Neural cell (in vitro differentiated cells): ENCODE measurements around the gene DPYD. TPM values are rescaled to one million over a fixed set of nuclear protein-coding genes. Genes with fewer than 3 reads are reported as not detected.

Experiments used
- H2AFZ ChIP-seq: fragments of 200-600, 300-800 bp; sonication (generic), shearing (Covaris generic); 2 replicates; pipeline ENCODE4 v1.6.0; 2014; ENCODE audit warnings: low read depth, mild to moderate bottlenecking, antibody characterized with exemption, low read length, moderate library complexity
- H3F3A ChIP-seq: fragments of 200-600 bp; shearing (Covaris generic); 2 replicates; pipeline ENCODE4 v1.6.1; 2016; ENCODE audit warnings: mild to moderate bottlenecking, moderate library complexity, mixed read lengths, antibody characterized with exemption, low read length; ENCODE audit not compliant: insufficient read depth, poor library complexity, severe bottlenecking
- H3K27ac ChIP-seq: fragments of 200-600, 300-800 bp; sonication (generic), shearing (Covaris generic); 2 replicates; pipeline ENCODE4 v1.5.1; 2014; ENCODE audit warnings: mild to moderate bottlenecking, low read length, moderate library complexity
- H3K27me3 ChIP-seq: fragments of 300-800, 200-600 bp; sonication (generic), shearing (Covaris generic); 2 replicates; pipeline ENCODE4 v1.6.0; 2014; ENCODE audit warnings: mild to moderate bottlenecking, low read depth, low read length, moderate library complexity; ENCODE audit not compliant: insufficient read depth
- H3K36me3 ChIP-seq: fragments of 300-800, 200-600 bp; sonication (generic), shearing (Covaris generic); 2 replicates; pipeline ENCODE4 v1.5.1; 2014; ENCODE audit warnings: mild to moderate bottlenecking, antibody characterized with exemption, low read length, moderate library complexity; ENCODE audit not compliant: insufficient read depth
- H3K4me2 ChIP-seq: fragments of 300-800, 200-600 bp; sonication (generic), shearing (Covaris generic); 2 replicates; pipeline ENCODE4 v1.6.0; 2014; ENCODE audit warnings: mild to moderate bottlenecking, low read length
- H3K4me3 ChIP-seq: fragments of 300-800, 200-600 bp; sonication (generic), shearing (Covaris generic); 2 replicates; pipeline ENCODE4 v1.5.1; 2014; ENCODE audit warnings: mild to moderate bottlenecking, low read length, moderate library complexity
- H3K79me2 ChIP-seq: fragments of 200-600 bp; shearing (Covaris generic); replicated peaks from 2 replicates; pipeline ENCODE4 v1.6.0; 2014; ENCODE audit warnings: mild to moderate bottlenecking, low read length, moderate library complexity; ENCODE audit not compliant: insufficient read depth
- H3K9ac ChIP-seq: fragments of 300-800, 200-600 bp; sonication (generic), shearing (Covaris generic); 2 replicates; pipeline ENCODE4 v1.6.1; 2016; ENCODE audit warnings: mild to moderate bottlenecking, low read length, mixed read lengths
- H3K9me2 ChIP-seq: fragments of 200-600 bp; shearing (Covaris generic); 2 replicates; pipeline ENCODE4 v1.6.1; 2016; ENCODE audit warnings: mild to moderate bottlenecking, low read length, mixed read lengths; ENCODE audit not compliant: insufficient read depth
- H3K9me3 ChIP-seq: fragments of 200-600, 300-800 bp; sonication (generic), shearing (Covaris generic); 2 replicates; pipeline ENCODE4 v1.6.1; 2016; ENCODE audit warnings: mild to moderate bottlenecking, mixed run types, low read length, moderate library complexity, mixed read lengths
- H4K20me1 ChIP-seq: fragments of 200-600 bp; shearing (Covaris generic); 2 replicates; pipeline ENCODE4 v1.6.1; 2016; ENCODE audit warnings: mild to moderate bottlenecking, mixed run types; ENCODE audit not compliant: insufficient read depth
- CTCF ChIP-seq: fragments of 450-650 bp; IDR thresholded peaks from 2 replicates; pipeline ENCODE4 v1.5.1; 2014; ENCODE audit warnings: antibody characterized with exemption, mild to moderate bottlenecking, moderate library complexity; ENCODE audit not compliant: poor library complexity, severe bottlenecking
- EP300 ChIP-seq: fragments of 450-650 bp; conservative IDR thresholded peaks from 2 replicates; pipeline ENCODE4 v1.6.1; 2014; ENCODE audit warnings: antibody characterized with exemption, mild to moderate bottlenecking, moderate library complexity; ENCODE audit not compliant: poor library complexity, severe bottlenecking
- EZH2 ChIP-seq: fragments of 200-600, 300-800 bp; shearing (Covaris generic), sonication (generic); IDR thresholded peaks from 2 replicates; pipeline ENCODE4 v1.6.1; 2014; ENCODE audit warnings: antibody characterized with exemption, low read length, borderline replicate concordance, mild to moderate bottlenecking; ENCODE audit not compliant: insufficient read depth, poor library complexity, severe bottlenecking
- MXI1 ChIP-seq: fragments of 450-650 bp; conservative IDR thresholded peaks from 2 replicates; pipeline ENCODE4 v1.6.1; 2014; ENCODE audit warnings: antibody characterized with exemption, mild to moderate bottlenecking; ENCODE audit not compliant: poor library complexity, severe bottlenecking
- POLR2AphosphoS5 ChIP-seq: IDR thresholded peaks from 2 replicates; pipeline ENCODE4 v1.6.1; 2012
- RAD21 ChIP-seq: fragments of 450-650 bp; conservative IDR thresholded peaks from 2 replicates; pipeline ENCODE4 v1.6.1; 2014; ENCODE audit warnings: antibody characterized with exemption, mild to moderate bottlenecking, moderate library complexity
- REST ChIP-seq: IDR thresholded peaks from 2 replicates; pipeline ENCODE4 v1.6.1; 2012; ENCODE audit warnings: borderline replicate concordance
- SMC3 ChIP-seq: fragments of 450-650 bp; conservative IDR thresholded peaks from 2 replicates; pipeline ENCODE4 v1.6.1; 2014; ENCODE audit warnings: antibody characterized with exemption, mild to moderate bottlenecking, moderate library complexity; ENCODE audit not compliant: poor library complexity
- TAF1 ChIP-seq: IDR thresholded peaks from 2 replicates; pipeline ENCODE4 v1.6.1; 2012; ENCODE audit warnings: low read depth
- polyA plus RNA-seq: library from polyadenylated mRNA; depleted of rRNA; stranded (reverse); fragments of >200 nt; gene quantifications from 2 replicates; pipeline ENCODE4 v1.2.3, GENCODE V29; 2014

DPYD gene
- polyA plus RNA-seq, 1 donor from 2014 or later, result 6.7 TPM

GRCh38 chr1:97034651-97035050 lies 886.2 kb downstream of the DPYD start:
- no peaks in the 10 kb centered on the region for H3F3A ChIP-seq
- H3K4me3 ChIP-seq, result no peak overlapping the region
- H2AFZ ChIP-seq, result no peak overlapping the region
- H4K20me1 ChIP-seq, result no peaks in the 10 kb centered on the region
- H3K9me3 ChIP-seq, result no peaks in the 10 kb centered on the region
- H3K9me2 ChIP-seq, result no peaks in the 10 kb centered on the region
- no peaks in the 10 kb centered on the region for H3K79me2 ChIP-seq
- H3K9ac ChIP-seq, result no peak overlapping the region
- no peak for TF ChIP-seq EP300
- TF ChIP-seq SMC3, result no peak
- no peak for TF ChIP-seq REST
- TF ChIP-seq MXI1, result no peak
- TF ChIP-seq CTCF, result no peak
- no peak for TF ChIP-seq EZH2
- no peak for TF ChIP-seq POLR2AphosphoS5
- no peak for TF ChIP-seq TAF1
- no peak for TF ChIP-seq RAD21
- H3K27me3 ChIP-seq, result no peaks in the 10 kb centered on the region
- H3K4me2 ChIP-seq, result no peak overlapping the region
- H3K27ac ChIP-seq, result no peak overlapping the region
- H3K36me3 ChIP-seq, result no peaks in the 10 kb centered on the region

GRCh38 chr1:97033949-97034348 lies 886.9 kb downstream of the DPYD start:
- H3K79me2 ChIP-seq, result no peaks in the 10 kb centered on the region
- H3K9me3 ChIP-seq, result no peaks in the 10 kb centered on the region
- H3F3A ChIP-seq, result no peaks in the 10 kb centered on the region
- H3K9ac ChIP-seq, result no peak overlapping the region
- no peak overlapping the region for H3K4me3 ChIP-seq
- no peaks in the 10 kb centered on the region for H4K20me1 ChIP-seq
- no peaks in the 10 kb centered on the region for H3K9me2 ChIP-seq
- no peak overlapping the region for H3K27ac ChIP-seq
- no peaks in the 10 kb centered on the region for H3K27me3 ChIP-seq
- no peak overlapping the region for H2AFZ ChIP-seq
- TF ChIP-seq REST, result no peak
- TF ChIP-seq POLR2AphosphoS5, result no peak
- TF ChIP-seq MXI1, result no peak
- TF ChIP-seq CTCF, result no peak
- no peak for TF ChIP-seq RAD21
- TF ChIP-seq EZH2, result no peak
- TF ChIP-seq TAF1, result no peak
- no peak for TF ChIP-seq SMC3
- TF ChIP-seq EP300, result no peak
- H3K36me3 ChIP-seq, result no peaks in the 10 kb centered on the region
- H3K4me2 ChIP-seq, result no peak overlapping the region
